ENCODE measurements around the gene TESK1. TPM values are rescaled to one million over a fixed set of nuclear protein-coding genes. Genes with fewer than 3 reads are reported as not detected.
"Not testable (repeated sequence)": the region's sequence is repeated elsewhere in the genome, so short reads cannot be mapped to it uniquely, and the experiment has no call there.

The TESK1 gene
- total RNA-seq, 2 donors from 2014 or later, result 34.3 to 41.1 TPM

DNA sequence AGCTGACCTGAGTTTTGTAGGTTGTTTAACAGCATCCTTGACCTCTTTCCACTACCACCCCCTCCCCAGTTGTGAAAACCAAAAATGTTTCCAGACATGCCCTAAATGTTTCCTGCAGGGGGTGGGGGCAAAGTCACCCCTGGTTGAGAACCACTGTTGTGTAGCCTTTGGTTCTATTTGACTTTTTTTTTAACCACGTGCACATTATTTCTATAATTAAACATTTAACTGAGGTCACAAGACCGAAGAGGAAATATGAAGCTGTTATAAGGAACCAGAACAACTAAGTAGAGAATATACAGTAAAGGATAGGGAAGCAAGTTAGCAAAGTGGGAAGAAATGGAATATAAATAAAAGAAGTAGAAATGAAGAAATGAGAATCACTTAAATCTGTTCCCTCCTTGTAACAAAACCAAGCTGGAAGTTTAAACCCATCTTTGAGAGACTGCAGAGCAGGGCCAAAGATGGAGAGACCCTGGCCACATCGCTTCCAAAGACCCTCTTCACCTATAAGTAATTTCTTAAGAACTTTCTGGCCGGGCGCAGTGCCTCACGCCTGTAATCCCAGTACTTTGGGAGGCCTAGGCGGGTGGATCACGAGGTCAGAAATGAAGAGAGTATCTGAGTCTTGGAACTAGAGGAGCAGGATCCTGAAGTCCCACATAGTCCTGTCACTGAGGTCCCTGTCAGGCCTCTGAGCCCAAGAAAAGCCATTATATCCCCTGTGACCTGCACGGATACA, 31.2 kb downstream of the TESK1 start:
- TF ChIP-seq, protein P1, sequence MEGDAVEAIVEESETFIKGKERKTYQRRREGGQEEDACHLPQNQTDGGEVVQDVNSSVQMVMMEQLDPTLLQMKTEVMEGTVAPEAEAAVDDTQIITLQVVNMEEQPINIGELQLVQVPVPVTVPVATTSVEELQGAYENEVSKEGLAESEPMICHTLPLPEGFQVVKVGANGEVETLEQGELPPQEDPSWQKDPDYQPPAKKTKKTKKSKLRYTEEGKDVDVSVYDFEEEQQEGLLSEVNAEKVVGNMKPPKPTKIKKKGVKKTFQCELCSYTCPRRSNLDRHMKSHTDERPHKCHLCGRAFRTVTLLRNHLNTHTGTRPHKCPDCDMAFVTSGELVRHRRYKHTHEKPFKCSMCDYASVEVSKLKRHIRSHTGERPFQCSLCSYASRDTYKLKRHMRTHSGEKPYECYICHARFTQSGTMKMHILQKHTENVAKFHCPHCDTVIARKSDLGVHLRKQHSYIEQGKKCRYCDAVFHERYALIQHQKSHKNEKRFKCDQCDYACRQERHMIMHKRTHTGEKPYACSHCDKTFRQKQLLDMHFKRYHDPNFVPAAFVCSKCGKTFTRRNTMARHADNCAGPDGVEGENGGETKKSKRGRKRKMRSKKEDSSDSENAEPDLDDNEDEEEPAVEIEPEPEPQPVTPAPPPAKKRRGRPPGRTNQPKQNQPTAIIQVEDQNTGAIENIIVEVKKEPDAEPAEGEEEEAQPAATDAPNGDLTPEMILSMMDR (IDR thresholded peaks at IDR 0.05), result no peak
- no peaks in the 10 kb centered on the region for H3K36me3 ChIP-seq
- H3K4me1 ChIP-seq, result no peaks in the 10 kb centered on the region
- no peak overlapping the region for H3K9ac ChIP-seq (ENCODE audit: low read depth in 2 of 2, low read length in 2 of 2)
- H3K27me3 ChIP-seq, result no peaks in the 10 kb centered on the region
- no peak overlapping the region for H3K4me3 ChIP-seq
- intact Hi-C loops (cut with DNase I), result no loop called here
- H3K27ac ChIP-seq, result no peak overlapping the region
- no peaks in the 10 kb centered on the region for H3K9me3 ChIP-seq
- DNase-seq, result no peak

DNA sequence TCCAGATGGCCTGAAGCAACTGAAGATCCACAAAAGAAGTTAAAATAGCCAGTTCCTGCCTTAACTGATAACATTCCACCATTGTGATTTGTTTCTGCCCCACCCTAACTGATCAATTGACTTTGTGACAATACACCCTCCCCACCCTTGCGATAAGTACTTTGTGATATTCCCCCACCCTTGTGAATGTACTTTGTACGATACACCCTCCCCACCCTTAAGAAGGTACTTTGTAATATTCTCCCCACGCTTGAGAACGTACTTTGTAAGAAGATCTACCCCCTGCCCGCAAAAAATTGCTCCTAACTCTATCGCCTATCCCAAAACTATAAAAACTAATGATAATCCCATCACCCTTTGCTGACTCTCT, 31.8 kb downstream of the TESK1 start:
- intact Hi-C loops (cut with DNase I); H3K9ac ChIP-seq (ENCODE audit: low read depth in 2 of 2, low read length in 2 of 2); H3K27ac ChIP-seq: not testable (repeated sequence)

DNA sequence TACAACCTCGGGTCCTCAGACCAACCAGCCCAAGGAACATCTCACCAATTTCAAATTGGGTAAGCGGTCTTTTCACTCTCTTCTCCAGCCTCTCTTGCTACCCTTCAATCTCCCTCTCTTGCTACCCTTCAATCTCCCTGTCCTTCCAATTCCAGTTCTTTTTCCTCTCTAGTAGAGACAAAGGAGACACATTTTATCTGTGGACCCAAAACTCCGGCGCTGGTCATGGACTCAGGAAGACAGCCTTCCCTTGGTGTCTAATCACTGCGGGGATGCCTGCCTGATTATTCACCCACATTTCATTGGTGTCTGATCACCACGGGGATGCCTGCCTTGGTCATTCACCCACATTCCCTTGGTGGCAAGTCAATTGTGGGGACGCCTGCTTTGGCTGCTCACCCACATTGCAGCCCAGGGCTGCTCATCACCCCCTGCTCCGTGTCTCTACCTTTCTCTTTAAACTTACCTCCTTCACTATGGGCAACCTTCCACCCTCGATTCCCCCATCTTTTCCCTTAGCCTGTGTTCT, 32.4 kb downstream of the TESK1 start:
- H3K4me3 ChIP-seq; DNase-seq; H3K36me3 ChIP-seq; H3K4me1 ChIP-seq; H3K9me3 ChIP-seq; H3K9ac ChIP-seq (ENCODE audit: low read depth in 2 of 2, low read length in 2 of 2); intact Hi-C loops (cut with DNase I); H3K27me3 ChIP-seq; H3K27ac ChIP-seq: not testable (repeated sequence)

More for the DNA sequence above, 31.8 kb downstream of the TESK1 start:
- not testable (repeated sequence) for H3K9me3 ChIP-seq, H3K4me1 ChIP-seq, H3K36me3 ChIP-seq, H3K4me3 ChIP-seq, H3K27me3 ChIP-seq, DNase-seq

DNA sequence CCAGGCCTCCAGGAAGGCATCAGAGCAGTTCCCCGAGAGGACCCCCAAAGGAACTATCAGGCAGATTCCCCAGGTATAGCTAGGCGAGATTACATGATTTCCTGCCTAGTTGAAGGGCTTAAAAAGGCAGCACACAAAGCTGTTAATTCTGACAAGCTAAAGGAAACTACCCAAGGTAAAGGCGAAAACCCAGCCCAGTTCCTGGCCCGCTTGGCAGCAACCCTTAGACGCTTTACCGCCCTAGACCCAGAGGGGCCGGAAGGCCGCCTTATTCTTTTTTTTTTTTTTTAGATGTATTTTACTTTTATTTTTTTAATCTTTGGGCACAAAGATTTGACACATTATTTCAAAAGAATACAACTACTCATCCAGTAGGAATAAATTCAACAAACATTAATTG, 33.7 kb downstream of the TESK1 start:
- H3K27me3 ChIP-seq, H3K27ac ChIP-seq, H3K36me3 ChIP-seq: not testable (repeated sequence)

DNA sequence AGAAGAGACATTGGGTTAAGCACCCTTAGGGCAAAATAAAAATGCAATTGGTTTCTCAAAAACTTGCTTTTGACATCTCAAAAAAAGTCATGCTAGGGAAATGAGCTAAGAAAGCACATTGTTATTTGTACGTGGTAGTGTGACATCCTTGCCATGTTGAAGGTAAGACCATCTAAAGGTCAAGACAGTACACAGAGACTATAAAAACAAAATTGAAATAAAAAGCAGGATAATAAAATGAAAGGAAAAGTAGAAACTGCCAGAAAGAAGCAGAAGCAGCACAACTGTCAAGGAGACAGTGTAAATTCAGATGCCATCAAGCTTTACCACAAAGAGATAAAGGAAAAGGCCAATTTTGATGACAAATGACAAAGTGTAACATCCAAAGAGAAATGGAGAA, 34.2 kb downstream of the TESK1 start:
- intact Hi-C loops (cut with DNase I); H3K9ac ChIP-seq (ENCODE audit: low read depth in 2 of 2, low read length in 2 of 2); H3K4me1 ChIP-seq; H3K27me3 ChIP-seq; H3K36me3 ChIP-seq; H3K27ac ChIP-seq; H3K9me3 ChIP-seq; DNase-seq; H3K4me3 ChIP-seq: not testable (repeated sequence)

More for the DNA sequence above, 33.7 kb downstream of the TESK1 start:
- H3K9me3 ChIP-seq; DNase-seq; H3K4me3 ChIP-seq; intact Hi-C loops (cut with DNase I); H3K4me1 ChIP-seq; H3K9ac ChIP-seq (ENCODE audit: low read depth in 2 of 2, low read length in 2 of 2): not testable (repeated sequence)

DNA sequence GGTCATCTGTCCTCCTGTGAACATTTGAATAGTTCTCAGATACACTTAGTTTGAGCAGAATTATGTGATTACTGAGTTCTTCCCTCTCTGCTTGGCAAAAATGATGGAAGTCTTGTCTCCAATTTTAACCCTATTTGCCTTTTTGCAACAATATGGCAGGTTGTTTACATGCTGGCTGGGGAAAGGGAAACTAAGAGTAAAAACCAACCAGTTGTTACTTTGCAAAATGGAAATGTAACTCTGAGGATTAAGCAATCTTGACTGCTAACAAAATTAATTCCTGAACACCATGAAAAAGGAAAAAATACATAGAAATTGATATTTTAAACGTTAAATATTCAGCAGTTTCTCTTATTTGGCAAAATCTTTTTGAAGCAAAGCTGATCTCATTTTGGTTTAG, 34.6 kb downstream of the TESK1 start:
- intact Hi-C loops (cut with DNase I), result no loop called here
- Histone ChIP-seq H3K9ac (ENCODE audit: low read depth in 2 of 2, low read length in 2 of 2) (no peak overlapping the region), H3K27me3 (no peaks in the 10 kb centered on the region), H3K27ac (no peak overlapping the region), H3K9me3 (no peaks in the 10 kb centered on the region), H3K4me3 (no peak overlapping the region), H3K4me1 (no peaks in the 10 kb centered on the region), H3K36me3 (no peaks in the 10 kb centered on the region)
- DNase-seq, result no peak
- TF ChIP-seq, protein P1 (IDR thresholded peaks at IDR 0.05), result no peak

DNA sequence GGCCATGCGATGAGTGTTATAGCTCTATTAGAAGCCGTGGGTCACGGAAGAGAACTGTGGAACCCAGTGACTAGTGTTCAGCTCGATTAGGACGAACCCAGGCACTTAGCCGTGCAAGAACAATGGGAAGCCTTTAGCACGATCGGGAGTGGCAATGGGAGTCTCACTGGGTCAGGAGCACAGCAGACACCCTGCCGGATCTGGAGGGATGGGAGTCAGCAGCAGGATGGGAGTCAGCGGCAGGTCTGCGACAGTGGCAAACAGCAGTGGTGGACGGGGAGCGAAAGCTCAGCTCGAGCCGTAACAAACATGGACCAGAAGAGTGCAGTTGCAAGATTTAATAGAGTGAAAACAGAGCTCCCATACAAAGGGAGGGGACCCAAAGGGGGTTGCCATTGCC, 35.4 kb downstream of the TESK1 start:
- H3K9me3 ChIP-seq; H3K4me1 ChIP-seq; DNase-seq; H3K36me3 ChIP-seq; intact Hi-C loops (cut with DNase I); H3K4me3 ChIP-seq; H3K9ac ChIP-seq (ENCODE audit: low read depth in 2 of 2, low read length in 2 of 2); H3K27ac ChIP-seq; H3K27me3 ChIP-seq: not testable (repeated sequence)

DNA sequence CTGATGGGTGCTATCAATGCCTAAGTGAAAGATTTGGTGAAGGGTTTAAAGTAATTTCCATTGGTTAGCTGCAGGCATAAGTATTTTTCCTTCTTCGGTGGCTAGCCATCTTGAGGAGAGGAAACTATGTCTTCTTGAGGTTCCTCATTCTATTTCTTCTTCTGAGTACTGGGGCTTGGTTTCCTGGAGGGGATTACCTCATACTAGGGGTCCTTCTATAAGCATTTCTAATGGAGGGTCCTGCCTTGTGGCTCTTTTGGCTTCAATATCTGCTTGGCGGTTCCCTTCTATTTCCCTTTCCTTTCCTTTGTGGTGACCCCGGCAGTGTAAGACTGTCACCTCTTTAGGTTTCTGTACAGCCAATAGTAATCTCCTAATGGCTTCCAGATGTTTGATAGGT, 36.4 kb downstream of the TESK1 start:
- H3K36me3 ChIP-seq; H3K27me3 ChIP-seq; H3K27ac ChIP-seq; H3K9ac ChIP-seq (ENCODE audit: low read depth in 2 of 2, low read length in 2 of 2); H3K9me3 ChIP-seq; H3K4me1 ChIP-seq; DNase-seq; intact Hi-C loops (cut with DNase I); H3K4me3 ChIP-seq: not testable (repeated sequence)

Measured in colonic mucosa (tissue), 4 donors.